Breast epithelium (tissue), 3 donors: ENCODE data around the gene MTNR1A.
"Not testable (repeated sequence)": the region's sequence is repeated elsewhere in the genome, so short reads cannot be mapped to it uniquely, and the experiment has no call there.

Experiments
- POLR2A ChIP-seq: fragments of 450-650 bp; IDR thresholded peaks from one replicate; pipeline ENCODE4 v1.6.1; 2016; ENCODE audit warnings: antibody characterized with exemption, mild to moderate bottlenecking, moderate library complexity
- TF ChIP-seq, protein P1 (sequence below), 3 donors: fragments of 450-650 bp; IDR thresholded peaks; one replicate each; pipeline ENCODE4 v1.5.1; 2016 to 2017; ENCODE audit warnings: antibody characterized with exemption in 3 of 3, mild to moderate bottlenecking in 3 of 3, moderate library complexity in 3 of 3

GRCh38 chr4:186504771-186505170, 50.6 kb downstream of the MTNR1A start:
- TF ChIP-seq, protein P1, sequence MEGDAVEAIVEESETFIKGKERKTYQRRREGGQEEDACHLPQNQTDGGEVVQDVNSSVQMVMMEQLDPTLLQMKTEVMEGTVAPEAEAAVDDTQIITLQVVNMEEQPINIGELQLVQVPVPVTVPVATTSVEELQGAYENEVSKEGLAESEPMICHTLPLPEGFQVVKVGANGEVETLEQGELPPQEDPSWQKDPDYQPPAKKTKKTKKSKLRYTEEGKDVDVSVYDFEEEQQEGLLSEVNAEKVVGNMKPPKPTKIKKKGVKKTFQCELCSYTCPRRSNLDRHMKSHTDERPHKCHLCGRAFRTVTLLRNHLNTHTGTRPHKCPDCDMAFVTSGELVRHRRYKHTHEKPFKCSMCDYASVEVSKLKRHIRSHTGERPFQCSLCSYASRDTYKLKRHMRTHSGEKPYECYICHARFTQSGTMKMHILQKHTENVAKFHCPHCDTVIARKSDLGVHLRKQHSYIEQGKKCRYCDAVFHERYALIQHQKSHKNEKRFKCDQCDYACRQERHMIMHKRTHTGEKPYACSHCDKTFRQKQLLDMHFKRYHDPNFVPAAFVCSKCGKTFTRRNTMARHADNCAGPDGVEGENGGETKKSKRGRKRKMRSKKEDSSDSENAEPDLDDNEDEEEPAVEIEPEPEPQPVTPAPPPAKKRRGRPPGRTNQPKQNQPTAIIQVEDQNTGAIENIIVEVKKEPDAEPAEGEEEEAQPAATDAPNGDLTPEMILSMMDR (IDR thresholded peaks at IDR 0.05): not testable (repeated sequence)
- TF ChIP-seq POLR2A: not testable (repeated sequence)
